WTC11 (cell line): ENCODE measurements around the gene ATP2B2.

Experiments
- NFYB ChIP-seq: sonication (generic); formaldehyde crosslinking; conservative IDR thresholded peaks from 2 replicates; pipeline ENCODE4 v1.8.0; 2022; ENCODE audit warnings: low read depth, missing genetic modification reagents
- ZNF121 ChIP-seq: sonication (generic); formaldehyde crosslinking; IDR thresholded peaks from 2 replicates; pipeline ENCODE4 v1.8.0; 2023; ENCODE audit warnings: missing genetic modification reagents
- TF ChIP-seq, protein P1 (sequence below): fragments of 200-600 bp; IDR thresholded peaks from 2 replicates; pipeline ENCODE4 v1.8.0; 2022; ENCODE audit warnings: antibody characterized with exemption
- TF ChIP-seq, protein P2 (sequence below): sonication (generic); formaldehyde crosslinking; IDR thresholded peaks from 2 replicates; pipeline ENCODE4 v1.8.1; 2023; ENCODE audit warnings: mild to moderate bottlenecking, missing genetic modification reagents, moderate library complexity
- TF ChIP-seq, protein P3 (sequence below): sonication (generic); formaldehyde crosslinking; IDR thresholded peaks from 2 replicates; pipeline ENCODE4 v1.8.0; 2023; ENCODE audit warnings: missing genetic modification reagents, mild to moderate bottlenecking, borderline replicate concordance

- TF ChIP-seq, protein P1, sequence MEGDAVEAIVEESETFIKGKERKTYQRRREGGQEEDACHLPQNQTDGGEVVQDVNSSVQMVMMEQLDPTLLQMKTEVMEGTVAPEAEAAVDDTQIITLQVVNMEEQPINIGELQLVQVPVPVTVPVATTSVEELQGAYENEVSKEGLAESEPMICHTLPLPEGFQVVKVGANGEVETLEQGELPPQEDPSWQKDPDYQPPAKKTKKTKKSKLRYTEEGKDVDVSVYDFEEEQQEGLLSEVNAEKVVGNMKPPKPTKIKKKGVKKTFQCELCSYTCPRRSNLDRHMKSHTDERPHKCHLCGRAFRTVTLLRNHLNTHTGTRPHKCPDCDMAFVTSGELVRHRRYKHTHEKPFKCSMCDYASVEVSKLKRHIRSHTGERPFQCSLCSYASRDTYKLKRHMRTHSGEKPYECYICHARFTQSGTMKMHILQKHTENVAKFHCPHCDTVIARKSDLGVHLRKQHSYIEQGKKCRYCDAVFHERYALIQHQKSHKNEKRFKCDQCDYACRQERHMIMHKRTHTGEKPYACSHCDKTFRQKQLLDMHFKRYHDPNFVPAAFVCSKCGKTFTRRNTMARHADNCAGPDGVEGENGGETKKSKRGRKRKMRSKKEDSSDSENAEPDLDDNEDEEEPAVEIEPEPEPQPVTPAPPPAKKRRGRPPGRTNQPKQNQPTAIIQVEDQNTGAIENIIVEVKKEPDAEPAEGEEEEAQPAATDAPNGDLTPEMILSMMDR, result no peak
- TF ChIP-seq, protein P2, sequence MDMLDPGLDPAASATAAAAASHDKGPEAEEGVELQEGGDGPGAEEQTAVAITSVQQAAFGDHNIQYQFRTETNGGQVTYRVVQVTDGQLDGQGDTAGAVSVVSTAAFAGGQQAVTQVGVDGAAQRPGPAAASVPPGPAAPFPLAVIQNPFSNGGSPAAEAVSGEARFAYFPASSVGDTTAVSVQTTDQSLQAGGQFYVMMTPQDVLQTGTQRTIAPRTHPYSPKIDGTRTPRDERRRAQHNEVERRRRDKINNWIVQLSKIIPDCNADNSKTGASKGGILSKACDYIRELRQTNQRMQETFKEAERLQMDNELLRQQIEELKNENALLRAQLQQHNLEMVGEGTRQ (CRISPR knock-in tag), result no peak
- TF ChIP-seq ZNF121 (CRISPR knock-in tag), result no peak
- no peak for TF ChIP-seq NFYB (CRISPR knock-in tag)
- TF ChIP-seq, protein P3, sequence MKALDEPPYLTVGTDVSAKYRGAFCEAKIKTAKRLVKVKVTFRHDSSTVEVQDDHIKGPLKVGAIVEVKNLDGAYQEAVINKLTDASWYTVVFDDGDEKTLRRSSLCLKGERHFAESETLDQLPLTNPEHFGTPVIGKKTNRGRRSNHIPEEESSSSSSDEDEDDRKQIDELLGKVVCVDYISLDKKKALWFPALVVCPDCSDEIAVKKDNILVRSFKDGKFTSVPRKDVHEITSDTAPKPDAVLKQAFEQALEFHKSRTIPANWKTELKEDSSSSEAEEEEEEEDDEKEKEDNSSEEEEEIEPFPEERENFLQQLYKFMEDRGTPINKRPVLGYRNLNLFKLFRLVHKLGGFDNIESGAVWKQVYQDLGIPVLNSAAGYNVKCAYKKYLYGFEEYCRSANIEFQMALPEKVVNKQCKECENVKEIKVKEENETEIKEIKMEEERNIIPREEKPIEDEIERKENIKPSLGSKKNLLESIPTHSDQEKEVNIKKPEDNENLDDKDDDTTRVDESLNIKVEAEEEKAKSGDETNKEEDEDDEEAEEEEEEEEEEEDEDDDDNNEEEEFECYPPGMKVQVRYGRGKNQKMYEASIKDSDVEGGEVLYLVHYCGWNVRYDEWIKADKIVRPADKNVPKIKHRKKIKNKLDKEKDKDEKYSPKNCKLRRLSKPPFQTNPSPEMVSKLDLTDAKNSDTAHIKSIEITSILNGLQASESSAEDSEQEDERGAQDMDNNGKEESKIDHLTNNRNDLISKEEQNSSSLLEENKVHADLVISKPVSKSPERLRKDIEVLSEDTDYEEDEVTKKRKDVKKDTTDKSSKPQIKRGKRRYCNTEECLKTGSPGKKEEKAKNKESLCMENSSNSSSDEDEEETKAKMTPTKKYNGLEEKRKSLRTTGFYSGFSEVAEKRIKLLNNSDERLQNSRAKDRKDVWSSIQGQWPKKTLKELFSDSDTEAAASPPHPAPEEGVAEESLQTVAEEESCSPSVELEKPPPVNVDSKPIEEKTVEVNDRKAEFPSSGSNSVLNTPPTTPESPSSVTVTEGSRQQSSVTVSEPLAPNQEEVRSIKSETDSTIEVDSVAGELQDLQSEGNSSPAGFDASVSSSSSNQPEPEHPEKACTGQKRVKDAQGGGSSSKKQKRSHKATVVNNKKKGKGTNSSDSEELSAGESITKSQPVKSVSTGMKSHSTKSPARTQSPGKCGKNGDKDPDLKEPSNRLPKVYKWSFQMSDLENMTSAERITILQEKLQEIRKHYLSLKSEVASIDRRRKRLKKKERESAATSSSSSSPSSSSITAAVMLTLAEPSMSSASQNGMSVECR (CRISPR knock-in tag), result no peak
Measured at GRCh38 chr3:10448544-10448943, 56.8 kb downstream of the ATP2B2 start.
